IMR-90 (cell line): ENCODE results near the gene GLCE. TPM values are rescaled to one million over a fixed set of nuclear protein-coding genes. Genes with fewer than 3 reads are reported as not detected.

Experiments
- ATAC-seq: fragments of 200-7000 bp; cut with Tn5 transposase; 2 replicates; pipeline ENCODE4 v1.9.1; 2020; ENCODE audit warnings: low read depth, mild to moderate bottlenecking, moderate library complexity
- BruUV-seq: library from RNA; stranded (reverse); fragments of 400-500 nt; replicated peaks from 2 replicates; lab custom pipeline; 2021; lab: Mats Ljungman, UMichigan
- CTCF ChIA-PET: fragments of 300-600 bp; formaldehyde crosslinking; extraction: SDS; loops from one replicate; lab custom pipeline; 2021; ENCODE audit warnings: antibody characterized with exemption; lab: Yijun Ruan, JAX
- POLR2A ChIA-PET: fragments of 300-600 bp; sonication (Branson Sonifier 250); formaldehyde crosslinking; loops from one replicate; lab custom pipeline; 2022; ENCODE audit warnings: antibody characterized with exemption; ENCODE audit not compliant: unreplicated experiment; lab: Charles Lee
- DNase-seq: peaks from one replicate; pipeline ENCODE4 v3.0.0; 2013
- H2AFZ ChIP-seq: replicated peaks from 2 replicates; pipeline ENCODE3; 2013; ENCODE audit warnings: low read length, mild to moderate bottlenecking; ENCODE audit not compliant: poor library complexity
- H2AK5ac ChIP-seq: 2 replicates; pipeline ENCODE4 v1.6.1; 2013; ENCODE audit warnings: low read depth, low read length, inconsistent platforms
- H2AK9ac ChIP-seq: replicated peaks from 2 replicates; pipeline ENCODE3; 2013; ENCODE audit warnings: mild to moderate bottlenecking, low read depth, low read length, moderate library complexity; ENCODE audit not compliant: poor library complexity
- H2BK120ac ChIP-seq: 2 replicates; pipeline ENCODE4 v1.6.1; 2013; ENCODE audit warnings: low read depth, low read length, inconsistent platforms
- H2BK15ac ChIP-seq: 3 replicates; pipeline ENCODE4 v1.6.1; 2013; ENCODE audit warnings: low read depth, low read length, inconsistent platforms
- H2BK20ac ChIP-seq: 2 replicates; pipeline ENCODE4 v1.6.1; 2013; ENCODE audit warnings: low read depth, mild to moderate bottlenecking, inconsistent platforms, low read length, moderate library complexity
- H2BK5ac ChIP-seq: 2 replicates; pipeline ENCODE4 v1.6.1; 2013; ENCODE audit warnings: mild to moderate bottlenecking, low read depth, low read length, inconsistent platforms; ENCODE audit not compliant: poor library complexity, severe bottlenecking
- H3K14ac ChIP-seq: replicated peaks from 2 replicates; pipeline ENCODE4 v1.6.1; 2013; ENCODE audit warnings: low read depth, low read length, inconsistent platforms
- H3K18ac ChIP-seq: 2 replicates; pipeline ENCODE4 v1.6.1; 2013; ENCODE audit warnings: low read depth, low read length, control low read depth
- H3K23ac ChIP-seq: 2 replicates; pipeline ENCODE4 v1.6.1; 2013; ENCODE audit warnings: low read depth, low read length, inconsistent platforms
- H3K27ac ChIP-seq: 2 replicates; pipeline ENCODE4 v1.5.1; 2013; ENCODE audit warnings: mild to moderate bottlenecking, control low read depth, low read length; ENCODE audit not compliant: insufficient read depth
- H3K27me3 ChIP-seq: 2 replicates; pipeline ENCODE4 v1.6.1; 2013; ENCODE audit warnings: low read length; ENCODE audit not compliant: control insufficient read depth, insufficient read depth
- H3K36me3 ChIP-seq: 2 replicates; pipeline ENCODE4 v1.6.1; 2013; ENCODE audit warnings: low read length, mixed read lengths; ENCODE audit not compliant: control insufficient read depth, insufficient read depth
- H3K4ac ChIP-seq: 2 replicates; pipeline ENCODE4 v1.6.1; 2013; ENCODE audit warnings: low read depth, low read length, inconsistent platforms
- H3K4me1 ChIP-seq: 2 replicates; pipeline ENCODE4 v1.6.1; 2013; ENCODE audit warnings: low read length, mixed read lengths; ENCODE audit not compliant: control insufficient read depth, insufficient read depth
- H3K4me2 ChIP-seq: 2 replicates; pipeline ENCODE4 v1.6.1; 2013; ENCODE audit warnings: low read depth, mild to moderate bottlenecking, control low read depth, low read length, moderate library complexity
- H3K4me3 ChIP-seq: 2 replicates; pipeline ENCODE4 v1.5.1; 2013; ENCODE audit warnings: low read depth, mild to moderate bottlenecking, control low read depth, low read length, moderate library complexity; ENCODE audit not compliant: insufficient read depth
- H3K56ac ChIP-seq: 2 replicates; pipeline ENCODE4 v1.6.1; 2013; ENCODE audit warnings: low read length, inconsistent platforms; ENCODE audit not compliant: insufficient read depth; ENCODE audit errors: extremely low read depth
- H3K79me1 ChIP-seq, 2 experiments: 2 replicates each; pipeline ENCODE4 v1.6.1; 2013; ENCODE audit warnings: low read length in 2 of 2, inconsistent platforms in 1 of 2, low read depth in 1 of 2
- H3K9ac ChIP-seq: 2 replicates; pipeline ENCODE4 v1.6.1; 2013; ENCODE audit warnings: low read depth, low read length, control low read depth
- H3K9me1 ChIP-seq: 2 replicates; pipeline ENCODE4 v1.6.1; 2013; ENCODE audit warnings: low read length, inconsistent platforms; ENCODE audit not compliant: insufficient read depth
- H3K9me3 ChIP-seq: 2 replicates; pipeline ENCODE4 v1.6.1; 2013; ENCODE audit warnings: low read length; ENCODE audit not compliant: control insufficient read depth, insufficient read depth
- H4K20me1 ChIP-seq: 2 replicates; pipeline ENCODE4 v1.6.1; 2013; ENCODE audit warnings: low read length, inconsistent platforms; ENCODE audit not compliant: insufficient read depth
- H4K5ac ChIP-seq: 2 replicates; pipeline ENCODE4 v1.6.1; 2013; ENCODE audit warnings: mild to moderate bottlenecking, low read depth, low read length, control low read depth
- H4K8ac ChIP-seq, 2 experiments: 2 replicates each; pipeline ENCODE4 v1.6.1; 2013; ENCODE audit warnings: low read depth in 2 of 2, low read length in 2 of 2, control low read depth in 1 of 2, inconsistent platforms in 1 of 2
- H4K91ac ChIP-seq: 2 replicates; pipeline ENCODE4 v1.6.1; 2013; ENCODE audit warnings: low read depth, low read length, inconsistent platforms; ENCODE audit not compliant: insufficient read depth
- BHLHE40 ChIP-seq: fragments of 150-350 bp; IDR thresholded peaks from 2 replicates; pipeline ENCODE4 v1.6.1; 2016; ENCODE audit warnings: mild to moderate bottlenecking, low read depth, low read length
- CEBPB ChIP-seq: IDR thresholded peaks from 2 replicates; pipeline ENCODE4 v1.6.1; 2012; ENCODE audit warnings: low read depth, low read length, improper control_type of control experiment
- CHD1 ChIP-seq: IDR thresholded peaks from 2 replicates; pipeline ENCODE4 v1.6.1; 2012; ENCODE audit warnings: low read depth, low read length, improper control_type of control experiment
- FOS ChIP-seq: fragments of 150-350 bp; IDR thresholded peaks from 2 replicates; pipeline ENCODE4 v1.6.1; 2016; ENCODE audit warnings: low read depth, low read length
- MAFK ChIP-seq: IDR thresholded peaks from 2 replicates; pipeline ENCODE4 v1.6.1; 2012; ENCODE audit warnings: low read depth, low read length, improper control_type of control experiment
- MAZ ChIP-seq: IDR thresholded peaks from 2 replicates; pipeline ENCODE4 v1.6.1; 2012; ENCODE audit warnings: low read depth, mild to moderate bottlenecking, low read length, improper control_type of control experiment, moderate library complexity, borderline replicate concordance
- NFE2L2 ChIP-seq: fragments of 150-350 bp; IDR thresholded peaks from 2 replicates; pipeline ENCODE4 v1.6.1; 2016; ENCODE audit warnings: low read depth, mild to moderate bottlenecking, low read length
- POLR2A ChIP-seq: IDR thresholded peaks from 2 replicates; pipeline ENCODE4 v1.6.1; 2012; ENCODE audit warnings: mild to moderate bottlenecking, low read depth, low read length
- RAD21 ChIP-seq: IDR thresholded peaks from 2 replicates; pipeline ENCODE4 v1.6.1; 2012; ENCODE audit warnings: low read length, improper control_type of control experiment
- RCOR1 ChIP-seq: IDR thresholded peaks from 2 replicates; pipeline ENCODE4 v1.6.1; 2012; ENCODE audit warnings: mild to moderate bottlenecking, low read length, improper control_type of control experiment; ENCODE audit not compliant: insufficient replicate concordance
- RFX5 ChIP-seq: IDR thresholded peaks from 2 replicates; pipeline ENCODE4 v1.8.0; 2012; ENCODE audit warnings: low read depth, mild to moderate bottlenecking, low read length, moderate library complexity
- SMC3 ChIP-seq: fragments of 150-350 bp; IDR thresholded peaks from 2 replicates; pipeline ENCODE4 v1.6.1; 2016; ENCODE audit warnings: low read depth, mild to moderate bottlenecking, antibody characterized with exemption, low read length, moderate library complexity
- WGBS, 2 experiments: methylation state at CpG; one replicate each; pipeline versions ENCODE4 v1.1.5 to v1.1.7; 2013; ENCODE audit warnings: missing lambda C conversion rate in 2 of 2; ENCODE audit not compliant: insufficient read length in 1 of 2; ENCODE audit errors: extremely low coverage in 2 of 2; 5-methylcytosine and 5-hydroxymethylcytosine counted together
- dilution Hi-C: fragments of 300-500 bp; cut with HindIII; formaldehyde crosslinking; loops from one replicate; pipeline ENCODE4 v1.14.3; 2018; ENCODE audit warnings: low sequenced_read_pairs; ENCODE audit not compliant: unreplicated experiment
- in situ Hi-C: fragments of 300-500 bp; cut with MboI; formaldehyde crosslinking; loops from 3 replicates; pipeline ENCODE4 v1.14.3; 2019; ENCODE audit warnings: low sequenced_read_pairs, inconsistent platforms, mixed read lengths
- intact Hi-C: fragments of 100-400 bp; cut with micrococcal nuclease; formaldehyde crosslinking; loops from 2 replicates; pipeline ENCODE4 v1.10.0; 2022
- polyA plus RNA-seq, 3 experiments: library from polyadenylated mRNA; depleted of rRNA; stranded (reverse); fragments of >200 nt; gene quantifications; 2 replicates each; pipeline ENCODE4 v1.2.3, GENCODE V29; 2012; ENCODE audit warnings: low replicate concordance in 1 of 3
- total RNA-seq: library from RNA; depleted of rRNA; stranded (reverse); fragments of >200 nt; gene quantifications from 2 replicates; pipeline ENCODE4 v1.2.3, GENCODE V29; 2012
- TF ChIP-seq, protein P1 (sequence below): fragments of 150-350 bp; IDR thresholded peaks from 2 replicates; pipeline ENCODE4 v1.6.1; 2017; ENCODE audit warnings: mild to moderate bottlenecking, antibody characterized with exemption, low read length, low read depth
- TF ChIP-seq, protein P2 (sequence below): conservative IDR thresholded peaks from 2 replicates; pipeline ENCODE4 v1.5.1; 2012; ENCODE audit warnings: mild to moderate bottlenecking, low read depth, low read length, improper control_type of control experiment
- TF ChIP-seq, protein P3 (sequence below): fragments of 150-350 bp; IDR thresholded peaks from 2 replicates; pipeline ENCODE4 v1.6.1; 2016; ENCODE audit warnings: low read depth, mild to moderate bottlenecking, low read length, moderate library complexity, borderline replicate concordance

The GLCE gene
- total and polyA plus RNA-seq, 2 of the 4 experiments (the other 2 are of a cell fraction), result 15.3 to 29.6 TPM

DNA sequence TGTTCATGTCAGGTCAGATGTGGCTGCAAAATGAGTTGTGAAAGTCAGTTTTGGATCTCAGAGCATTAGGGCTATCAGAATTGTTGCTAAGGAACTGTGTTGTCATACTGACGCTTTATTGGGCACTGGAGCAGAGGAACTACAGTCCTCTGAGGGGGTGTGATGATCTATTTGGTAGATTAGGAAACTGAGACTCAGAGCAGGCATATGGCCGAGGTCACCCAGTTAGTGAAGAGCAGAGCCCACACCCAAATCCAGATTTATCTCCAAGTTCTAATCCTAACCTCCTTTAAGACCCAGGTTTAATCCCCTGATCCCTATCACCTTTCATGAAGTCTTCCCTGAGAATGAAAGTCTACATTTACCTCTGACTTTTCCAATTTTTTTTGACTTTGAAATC, 25.6 kb upstream of the GLCE start:
- DNase-seq (no peak), ATAC-seq (no peak)
- H2AFZ ChIP-seq, result no peak overlapping the region
- POLR2A ChIA-PET, result no interaction called here
- dilution Hi-C loops (no loop called here), in situ Hi-C loops (no loop called here), intact Hi-C loops (no loop called here)
- H3K23ac ChIP-seq, result no peak overlapping the region
- H3K9ac ChIP-seq, result no peak overlapping the region
- no peak overlapping the region for H2BK15ac ChIP-seq
- H4K91ac ChIP-seq, result no peak overlapping the region
- TF ChIP-seq, protein P1, sequence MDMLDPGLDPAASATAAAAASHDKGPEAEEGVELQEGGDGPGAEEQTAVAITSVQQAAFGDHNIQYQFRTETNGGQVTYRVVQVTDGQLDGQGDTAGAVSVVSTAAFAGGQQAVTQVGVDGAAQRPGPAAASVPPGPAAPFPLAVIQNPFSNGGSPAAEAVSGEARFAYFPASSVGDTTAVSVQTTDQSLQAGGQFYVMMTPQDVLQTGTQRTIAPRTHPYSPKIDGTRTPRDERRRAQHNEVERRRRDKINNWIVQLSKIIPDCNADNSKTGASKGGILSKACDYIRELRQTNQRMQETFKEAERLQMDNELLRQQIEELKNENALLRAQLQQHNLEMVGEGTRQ, result no peak
- TF ChIP-seq MAFK, result no peak
- TF ChIP-seq POLR2A, result no peak
- TF ChIP-seq SMC3, result no peak
- TF ChIP-seq BHLHE40, result no peak
- TF ChIP-seq RCOR1, result no peak
- TF ChIP-seq, protein P2, sequence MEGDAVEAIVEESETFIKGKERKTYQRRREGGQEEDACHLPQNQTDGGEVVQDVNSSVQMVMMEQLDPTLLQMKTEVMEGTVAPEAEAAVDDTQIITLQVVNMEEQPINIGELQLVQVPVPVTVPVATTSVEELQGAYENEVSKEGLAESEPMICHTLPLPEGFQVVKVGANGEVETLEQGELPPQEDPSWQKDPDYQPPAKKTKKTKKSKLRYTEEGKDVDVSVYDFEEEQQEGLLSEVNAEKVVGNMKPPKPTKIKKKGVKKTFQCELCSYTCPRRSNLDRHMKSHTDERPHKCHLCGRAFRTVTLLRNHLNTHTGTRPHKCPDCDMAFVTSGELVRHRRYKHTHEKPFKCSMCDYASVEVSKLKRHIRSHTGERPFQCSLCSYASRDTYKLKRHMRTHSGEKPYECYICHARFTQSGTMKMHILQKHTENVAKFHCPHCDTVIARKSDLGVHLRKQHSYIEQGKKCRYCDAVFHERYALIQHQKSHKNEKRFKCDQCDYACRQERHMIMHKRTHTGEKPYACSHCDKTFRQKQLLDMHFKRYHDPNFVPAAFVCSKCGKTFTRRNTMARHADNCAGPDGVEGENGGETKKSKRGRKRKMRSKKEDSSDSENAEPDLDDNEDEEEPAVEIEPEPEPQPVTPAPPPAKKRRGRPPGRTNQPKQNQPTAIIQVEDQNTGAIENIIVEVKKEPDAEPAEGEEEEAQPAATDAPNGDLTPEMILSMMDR, result no peak
- no peak for TF ChIP-seq CHD1
- TF ChIP-seq, protein P3, sequence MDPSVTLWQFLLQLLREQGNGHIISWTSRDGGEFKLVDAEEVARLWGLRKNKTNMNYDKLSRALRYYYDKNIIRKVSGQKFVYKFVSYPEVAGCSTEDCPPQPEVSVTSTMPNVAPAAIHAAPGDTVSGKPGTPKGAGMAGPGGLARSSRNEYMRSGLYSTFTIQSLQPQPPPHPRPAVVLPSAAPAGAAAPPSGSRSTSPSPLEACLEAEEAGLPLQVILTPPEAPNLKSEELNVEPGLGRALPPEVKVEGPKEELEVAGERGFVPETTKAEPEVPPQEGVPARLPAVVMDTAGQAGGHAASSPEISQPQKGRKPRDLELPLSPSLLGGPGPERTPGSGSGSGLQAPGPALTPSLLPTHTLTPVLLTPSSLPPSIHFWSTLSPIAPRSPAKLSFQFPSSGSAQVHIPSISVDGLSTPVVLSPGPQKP, result no peak
- TF ChIP-seq RFX5, result no peak
- no peak for TF ChIP-seq MAZ
- no peak for TF ChIP-seq RAD21
- no peak for TF ChIP-seq CEBPB
- TF ChIP-seq FOS, result no peak
- no peak for TF ChIP-seq NFE2L2
- H3K36me3 ChIP-seq, result no peaks in the 10 kb centered on the region
- H3K27me3 ChIP-seq, result peaks cover 74% of the 10 kb centered on the region
- H3K9me3 ChIP-seq, result 0 out of 2 replicates have a peak, but pooled peaks cover 2% of the 10 kb centered on the region
- no peak overlapping the region for H2AK5ac ChIP-seq
- H2BK5ac ChIP-seq, result no peak overlapping the region
- H2BK120ac ChIP-seq, result no peak overlapping the region
- BruUV-seq, result no TSS peak
- H3K56ac ChIP-seq, result no peak overlapping the region
- H3K79me1 ChIP-seq, result no peaks in the 10 kb centered on the region
- H3K4me1 ChIP-seq, result no peaks in the 10 kb centered on the region
- CTCF ChIA-PET, result no interaction called here
- peaks cover 2% of the 10 kb centered on the region; the same call in 1 of the 2 replicates for H3K9me1 ChIP-seq
- no peak overlapping the region for H3K27ac ChIP-seq
- H3K14ac ChIP-seq, result no peak overlapping the region
- no peak overlapping the region for H3K4ac ChIP-seq
- H4K20me1 ChIP-seq, result no peaks in the 10 kb centered on the region
- no peak overlapping the region for H3K4me3 ChIP-seq
- no peak overlapping the region for H3K18ac ChIP-seq
- H2AK9ac ChIP-seq, result no peak overlapping the region
- no peak overlapping the region for H4K5ac ChIP-seq
- no CpG with 5 or more reads among the region's 2 CpGs for WGBS, 2 experiments
- H2BK20ac ChIP-seq, result no peak overlapping the region
- no peak overlapping the region for H3K4me2 ChIP-seq
- no peak overlapping the region for H4K8ac ChIP-seq
